ENCODE measurements around the gene NCKAP5. TPM values are rescaled to one million over a fixed set of nuclear protein-coding genes. Genes with fewer than 3 reads are reported as not detected.

Gene NCKAP5
- total and polyA plus RNA-seq, 4 donors = 0.57 to 2.8 (median 2.4) TPM

DNA sequence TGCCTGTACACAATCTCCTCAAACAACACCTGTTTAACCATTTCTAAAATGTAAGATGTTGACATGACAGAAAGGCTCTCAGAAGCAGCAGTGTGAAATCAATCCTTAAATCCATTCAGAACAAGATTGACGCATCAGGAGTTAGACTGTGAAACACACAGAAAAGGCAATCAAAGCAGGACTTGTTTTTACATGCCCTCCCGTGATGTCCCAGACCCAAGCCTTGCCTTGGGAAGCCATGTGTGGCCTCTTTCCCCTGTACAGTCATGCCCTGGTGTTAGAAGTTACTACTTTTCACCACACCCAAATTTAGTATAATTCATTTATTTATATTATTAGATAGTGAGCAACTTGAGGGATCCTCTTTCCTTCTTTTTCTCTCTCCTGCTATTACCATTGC is 115.7 kb downstream of the NCKAP5 start:
- no peaks in the 10 kb centered on the region for H3K4me1 ChIP-seq (ENCODE audit: control insufficient read depth in 4 of 4, insufficient read depth in 4 of 4, low read length in 3 of 4)
- H3K4me3 ChIP-seq (ENCODE audit: low read depth in 1 of 3, low read length in 3 of 3) = no peak overlapping the region
- H3K27me3 ChIP-seq (ENCODE audit: control insufficient read depth in 4 of 4, insufficient read depth in 4 of 4, low read length in 3 of 4) = no peaks in the 10 kb centered on the region
- no peaks in the 10 kb centered on the region for H3K36me3 ChIP-seq (ENCODE audit: control insufficient read depth in 4 of 4, insufficient read depth in 3 of 4, low read depth in 1 of 4, low read length in 3 of 4)
- 97% methylated on average over 2 of the region's 2 CpGs for WGBS
- DNase-seq (ENCODE audit: low spot score) = no peak
- TF ChIP-seq, protein P1, sequence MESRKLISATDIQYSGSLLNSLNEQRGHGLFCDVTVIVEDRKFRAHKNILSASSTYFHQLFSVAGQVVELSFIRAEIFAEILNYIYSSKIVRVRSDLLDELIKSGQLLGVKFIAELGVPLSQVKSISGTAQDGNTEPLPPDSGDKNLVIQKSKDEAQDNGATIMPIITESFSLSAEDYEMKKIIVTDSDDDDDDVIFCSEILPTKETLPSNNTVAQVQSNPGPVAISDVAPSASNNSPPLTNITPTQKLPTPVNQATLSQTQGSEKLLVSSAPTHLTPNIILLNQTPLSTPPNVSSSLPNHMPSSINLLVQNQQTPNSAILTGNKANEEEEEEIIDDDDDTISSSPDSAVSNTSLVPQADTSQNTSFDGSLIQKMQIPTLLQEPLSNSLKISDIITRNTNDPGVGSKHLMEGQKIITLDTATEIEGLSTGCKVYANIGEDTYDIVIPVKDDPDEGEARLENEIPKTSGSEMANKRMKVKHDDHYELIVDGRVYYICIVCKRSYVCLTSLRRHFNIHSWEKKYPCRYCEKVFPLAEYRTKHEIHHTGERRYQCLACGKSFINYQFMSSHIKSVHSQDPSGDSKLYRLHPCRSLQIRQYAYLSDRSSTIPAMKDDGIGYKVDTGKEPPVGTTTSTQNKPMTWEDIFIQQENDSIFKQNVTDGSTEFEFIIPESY (IDR thresholded peaks at IDR 0.05) = no peak
- TF ChIP-seq NR2F2 (IDR thresholded peaks at IDR 0.05) (no peak), RXRA (IDR thresholded peaks at IDR 0.05) (no peak)
- H3K9me3 ChIP-seq (ENCODE audit: control insufficient read depth in 4 of 4, low read length in 3 of 4) = no peaks in the 10 kb centered on the region
- no peak overlapping the region for H3K9ac ChIP-seq (ENCODE audit: low read depth in 1 of 2, low read length in 2 of 2)
- H3K27ac ChIP-seq (ENCODE audit: low read depth in 1 of 2, low read length in 2 of 2) = no peak overlapping the region

DNA sequence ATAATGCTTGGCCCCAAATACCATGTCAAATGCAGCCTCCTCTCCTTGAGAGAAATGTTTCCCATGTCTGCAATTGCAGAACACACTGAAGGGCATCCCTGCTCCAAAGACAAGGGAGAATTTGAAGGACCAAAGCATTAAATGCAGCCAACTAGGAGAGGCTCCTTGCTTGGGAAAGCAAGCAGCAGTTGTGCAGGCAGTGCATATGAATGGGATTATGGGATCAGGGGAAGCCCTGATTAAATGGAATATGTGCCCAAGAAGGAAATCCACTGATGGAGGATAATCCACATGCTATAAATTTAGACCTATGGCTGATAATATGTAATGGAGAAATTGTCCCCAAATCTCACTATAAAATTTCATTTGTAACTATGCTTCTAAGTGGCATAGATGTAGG is 116.1 kb downstream of the NCKAP5 start:
- Histone ChIP-seq H3K9ac (ENCODE audit: low read depth in 1 of 2, low read length in 2 of 2) (no peak overlapping the region), H3K4me3 (ENCODE audit: low read depth in 1 of 3, low read length in 3 of 3) (no peak overlapping the region), H3K36me3 (ENCODE audit: control insufficient read depth in 4 of 4, insufficient read depth in 3 of 4, low read depth in 1 of 4, low read length in 3 of 4) (no peaks in the 10 kb centered on the region), H3K4me1 (ENCODE audit: control insufficient read depth in 4 of 4, insufficient read depth in 4 of 4, low read length in 3 of 4) (no peaks in the 10 kb centered on the region), H3K27ac (ENCODE audit: low read depth in 1 of 2, low read length in 2 of 2) (no peak overlapping the region), H3K9me3 (ENCODE audit: control insufficient read depth in 4 of 4, low read length in 3 of 4) (no peaks in the 10 kb centered on the region), H3K27me3 (ENCODE audit: control insufficient read depth in 4 of 4, insufficient read depth in 4 of 4, low read length in 3 of 4) (no peaks in the 10 kb centered on the region)
- TF ChIP-seq, protein P2, sequence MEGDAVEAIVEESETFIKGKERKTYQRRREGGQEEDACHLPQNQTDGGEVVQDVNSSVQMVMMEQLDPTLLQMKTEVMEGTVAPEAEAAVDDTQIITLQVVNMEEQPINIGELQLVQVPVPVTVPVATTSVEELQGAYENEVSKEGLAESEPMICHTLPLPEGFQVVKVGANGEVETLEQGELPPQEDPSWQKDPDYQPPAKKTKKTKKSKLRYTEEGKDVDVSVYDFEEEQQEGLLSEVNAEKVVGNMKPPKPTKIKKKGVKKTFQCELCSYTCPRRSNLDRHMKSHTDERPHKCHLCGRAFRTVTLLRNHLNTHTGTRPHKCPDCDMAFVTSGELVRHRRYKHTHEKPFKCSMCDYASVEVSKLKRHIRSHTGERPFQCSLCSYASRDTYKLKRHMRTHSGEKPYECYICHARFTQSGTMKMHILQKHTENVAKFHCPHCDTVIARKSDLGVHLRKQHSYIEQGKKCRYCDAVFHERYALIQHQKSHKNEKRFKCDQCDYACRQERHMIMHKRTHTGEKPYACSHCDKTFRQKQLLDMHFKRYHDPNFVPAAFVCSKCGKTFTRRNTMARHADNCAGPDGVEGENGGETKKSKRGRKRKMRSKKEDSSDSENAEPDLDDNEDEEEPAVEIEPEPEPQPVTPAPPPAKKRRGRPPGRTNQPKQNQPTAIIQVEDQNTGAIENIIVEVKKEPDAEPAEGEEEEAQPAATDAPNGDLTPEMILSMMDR (IDR thresholded peaks at IDR 0.05; ENCODE audit: low read depth, low read length, missing input control) = no peak
- TF ChIP-seq, protein P3, sequence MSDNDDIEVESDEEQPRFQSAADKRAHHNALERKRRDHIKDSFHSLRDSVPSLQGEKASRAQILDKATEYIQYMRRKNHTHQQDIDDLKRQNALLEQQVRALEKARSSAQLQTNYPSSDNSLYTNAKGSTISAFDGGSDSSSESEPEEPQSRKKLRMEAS (IDR thresholded peaks at IDR 0.05) = no peak
- no peak for DNase-seq (ENCODE audit: low spot score)

DNA sequence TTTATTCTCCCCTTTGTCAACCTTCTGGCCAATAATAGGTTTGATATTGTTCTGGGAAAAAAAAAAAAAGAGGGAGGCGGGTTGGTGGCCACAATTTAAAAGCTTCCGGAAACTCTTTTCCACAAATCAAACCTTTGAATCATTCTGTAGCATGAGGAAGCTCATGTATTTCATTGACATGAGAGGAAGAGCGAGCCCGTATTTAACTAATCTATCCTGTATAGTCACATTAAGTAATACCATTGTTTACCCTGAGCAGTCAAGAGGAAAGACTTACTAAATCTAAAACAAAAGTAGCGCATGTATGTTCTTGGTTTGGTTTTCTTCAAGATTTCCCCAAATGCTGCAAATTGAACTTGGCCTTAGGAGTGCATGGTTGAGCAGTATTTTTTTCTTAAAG is 120.1 kb downstream of the NCKAP5 start:
- H3K4me3 ChIP-seq (ENCODE audit: low read depth in 1 of 3, low read length in 3 of 3) = no peak overlapping the region
- H3K27me3 ChIP-seq (ENCODE audit: control insufficient read depth in 4 of 4, insufficient read depth in 4 of 4, low read length in 3 of 4) = no peaks in the 10 kb centered on the region
- no peaks in the 10 kb centered on the region for H3K4me1 ChIP-seq (ENCODE audit: control insufficient read depth in 4 of 4, insufficient read depth in 4 of 4, low read length in 3 of 4)
- no peak overlapping the region for H3K9ac ChIP-seq (ENCODE audit: low read depth in 1 of 2, low read length in 2 of 2)
- TF ChIP-seq EGR1 (IDR thresholded peaks at IDR 0.05; ENCODE audit: low read depth in 2 of 2) (no peak), RXRA (IDR thresholded peaks at IDR 0.05) (no peak), HNF4A (conservative IDR thresholded peaks at IDR 0.05) (no peak), SP1 (IDR thresholded peaks at IDR 0.05) (no peak), FOXA2 (IDR thresholded peaks at IDR 0.05) (no peak), TAF1 (conservative IDR thresholded peaks at IDR 0.05) (no peak), JUND (IDR thresholded peaks at IDR 0.05) (no peak), NR2F2 (IDR thresholded peaks at IDR 0.05) (no peak), RAD21 (IDR thresholded peaks at IDR 0.05) (no peak), YY1 (IDR thresholded peaks at IDR 0.05) (no peak), HNF4G (IDR thresholded peaks at IDR 0.05) (no peak)
- H3K9me3 ChIP-seq (ENCODE audit: control insufficient read depth in 4 of 4, low read length in 3 of 4) = no peaks in the 10 kb centered on the region
- 96% methylated on average over 5 of the region's 5 CpGs for WGBS
- H3K27ac ChIP-seq (ENCODE audit: low read depth in 1 of 2, low read length in 2 of 2) = no peak overlapping the region
- H3K36me3 ChIP-seq (ENCODE audit: control insufficient read depth in 4 of 4, insufficient read depth in 3 of 4, low read depth in 1 of 4, low read length in 3 of 4) = no peaks in the 10 kb centered on the region
- no peak for DNase-seq (ENCODE audit: low spot score)
